ENCODE data around the gene PNCK.

GRCh38 chrX:153684467-153685155 is 11.0 kb upstream of the PNCK start:
- TF ChIP-seq CTCF (IDR thresholded peaks at IDR 0.05) (no peak), REST (IDR thresholded peaks at IDR 0.05; ENCODE audit: insufficient read depth in 1 of 2, low read depth in 2 of 2, low read length in 1 of 2) (no peak), POLR2AphosphoS5 (IDR thresholded peaks at IDR 0.05; ENCODE audit: low read depth, low read length) (no peak)
